Suprapubic skin (tissue), 4 donors: ENCODE data around the gene GCC1.

Source experiments
- EP300 ChIP-seq: sonication (generic); formaldehyde crosslinking; IDR thresholded peaks from one replicate; pipeline ENCODE4 v1.6.1; 2017; ENCODE audit warnings: antibody characterized with exemption
- POLR2A ChIP-seq, 2 donors: fragments of 450-650 bp; IDR thresholded peaks; one replicate each; pipeline ENCODE4 v1.6.1; 2017; ENCODE audit warnings: antibody characterized with exemption in 2 of 2, mild to moderate bottlenecking in 2 of 2, moderate library complexity in 2 of 2
- POLR2AphosphoS5 ChIP-seq, 3 donors: sonication (generic); formaldehyde crosslinking; IDR thresholded peaks; one replicate each; pipeline ENCODE4 v1.6.1; 2017; ENCODE audit warnings: antibody characterized with exemption in 3 of 3
- TF ChIP-seq, protein P1 (sequence below), 2 donors: fragments of 200-600 bp in 1 of 2; fragments of 450-650 bp in 1 of 2; sonication (generic) in 1 of 2; IDR thresholded peaks; one replicate each; pipeline ENCODE4 v1.5.1; 2016 to 2019; ENCODE audit warnings: antibody characterized with exemption in 2 of 2, mild to moderate bottlenecking in 1 of 2, moderate library complexity in 1 of 2

GRCh38 chr7:127532736-127533135, 52.7 kb downstream of the GCC1 start:
- no peak for TF ChIP-seq POLR2A (IDR thresholded peaks at IDR 0.05)
- TF ChIP-seq, protein P1, sequence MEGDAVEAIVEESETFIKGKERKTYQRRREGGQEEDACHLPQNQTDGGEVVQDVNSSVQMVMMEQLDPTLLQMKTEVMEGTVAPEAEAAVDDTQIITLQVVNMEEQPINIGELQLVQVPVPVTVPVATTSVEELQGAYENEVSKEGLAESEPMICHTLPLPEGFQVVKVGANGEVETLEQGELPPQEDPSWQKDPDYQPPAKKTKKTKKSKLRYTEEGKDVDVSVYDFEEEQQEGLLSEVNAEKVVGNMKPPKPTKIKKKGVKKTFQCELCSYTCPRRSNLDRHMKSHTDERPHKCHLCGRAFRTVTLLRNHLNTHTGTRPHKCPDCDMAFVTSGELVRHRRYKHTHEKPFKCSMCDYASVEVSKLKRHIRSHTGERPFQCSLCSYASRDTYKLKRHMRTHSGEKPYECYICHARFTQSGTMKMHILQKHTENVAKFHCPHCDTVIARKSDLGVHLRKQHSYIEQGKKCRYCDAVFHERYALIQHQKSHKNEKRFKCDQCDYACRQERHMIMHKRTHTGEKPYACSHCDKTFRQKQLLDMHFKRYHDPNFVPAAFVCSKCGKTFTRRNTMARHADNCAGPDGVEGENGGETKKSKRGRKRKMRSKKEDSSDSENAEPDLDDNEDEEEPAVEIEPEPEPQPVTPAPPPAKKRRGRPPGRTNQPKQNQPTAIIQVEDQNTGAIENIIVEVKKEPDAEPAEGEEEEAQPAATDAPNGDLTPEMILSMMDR (IDR thresholded peaks at IDR 0.05) = no peak
- TF ChIP-seq EP300 = no peak
- TF ChIP-seq POLR2AphosphoS5 (IDR thresholded peaks at IDR 0.05) = no peak
